Activated CD4-positive, CD25-positive, alpha-beta regulatory T cell treated with anti-CD3 and anti-CD28 coated beads, Interleukin-2, amount 50 U/mL, for 24 hours (primary cell): Measurements from ENCODE around the gene FBXW12.

Experiments used
- ATAC-seq, 2 donors: fragments of 150-1000 bp; cut with Tn5 transposase; one replicate each; pipeline ENCODE4 v1.10.0; 2021; ENCODE audit warnings: mild to moderate bottlenecking in 1 of 2, moderate library complexity in 1 of 2

FBXW12 gene

DNA sequence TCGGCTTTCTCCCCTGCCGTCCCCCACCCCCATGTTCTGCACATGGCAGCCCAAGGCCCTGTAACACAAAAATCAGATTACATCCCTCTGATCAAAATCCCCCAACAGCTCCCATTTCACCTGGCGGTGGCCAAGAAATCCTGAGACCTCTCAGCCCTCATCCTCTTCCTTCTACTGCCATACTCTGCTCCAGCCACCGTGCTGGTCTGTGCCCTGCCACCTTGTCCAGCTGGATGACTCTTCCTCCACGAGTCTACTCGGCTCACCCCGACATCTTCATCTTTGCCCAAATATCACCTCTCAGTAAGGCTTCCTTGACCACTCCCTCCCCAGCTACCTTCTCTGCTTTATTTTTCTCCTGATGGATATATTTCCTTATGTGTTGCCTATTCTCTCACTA lies 64.8 kb downstream of the FBXW12 start:
- ATAC-seq, result no peak

- ATAC-seq, result no peak
Observed at GRCh38 chr3:48437812-48438211, 65.8 kb downstream of the FBXW12 start.

GRCh38 chr3:48439820-48440589 lies 68.0 kb downstream of the FBXW12 start, which contains the start of the genes CCDC51 and TMA7:
Gene CCDC51 (minus strand): TSS chr3:48440119. CDS start chr3:48435128, 4,991 bp downstream.
Gene TMA7 (plus strand): TSS chr3:48440257. CDS start chr3:48440297, 40 bp downstream.
- peak; percentile 97 to 99 for ATAC-seq

DNA sequence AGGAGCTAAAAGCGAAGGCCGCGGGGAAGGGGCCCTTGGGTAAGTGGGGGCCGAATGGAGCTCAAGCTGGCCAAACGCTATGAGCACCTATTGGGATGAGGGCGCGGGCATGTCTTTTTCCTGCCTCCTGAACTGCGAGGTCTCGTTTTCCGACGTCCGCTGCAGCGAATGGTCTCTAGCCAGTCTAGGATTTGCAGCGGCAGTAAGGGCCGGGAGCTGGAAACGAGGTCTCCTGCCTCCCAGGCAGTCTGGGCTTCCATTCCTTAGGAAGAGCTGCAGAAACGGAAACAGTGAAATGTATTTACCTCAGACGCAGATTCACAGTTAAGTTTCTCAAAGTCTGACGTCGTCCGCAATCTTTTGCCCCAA lies 68.6 kb downstream of the FBXW12 start:
- ATAC-seq, result no peak

DNA sequence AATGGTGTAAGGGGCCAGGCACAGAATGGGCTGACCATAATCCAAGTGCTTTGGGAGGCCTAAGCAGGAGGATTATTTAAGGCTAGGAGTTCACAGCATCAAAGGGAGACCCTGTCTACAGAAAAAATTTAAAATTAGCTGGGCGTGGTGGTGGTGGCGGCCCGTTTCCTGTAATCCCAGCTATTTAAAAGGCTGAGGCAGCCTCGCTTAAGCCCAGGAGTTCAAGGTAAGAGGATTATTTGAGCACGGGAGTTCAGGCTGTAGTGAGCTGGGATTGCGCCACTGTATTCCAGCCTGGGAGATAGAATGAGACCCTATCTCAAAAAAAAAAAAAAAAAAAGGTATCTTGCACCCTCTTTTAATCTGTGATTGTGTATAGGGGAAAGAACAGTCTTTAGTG lies 69.9 kb downstream of the FBXW12 start:
- no peak for ATAC-seq
